SK-N-SH (cell line): Measurements from ENCODE around the gene TMEM129.

Source experiments
- CTCF ChIP-seq: fragments of 200-600 bp; sonication (generic); IDR thresholded peaks from 2 replicates; pipeline ENCODE4 v1.6.1; 2017; ENCODE audit warnings: antibody characterized with exemption, mild to moderate bottlenecking, moderate library complexity
- JUND ChIP-seq: IDR thresholded peaks from 2 replicates; pipeline ENCODE4 v1.4.0; 2012
- NFIC ChIP-seq: IDR thresholded peaks from 2 replicates; pipeline ENCODE4 v1.4.0; 2012; ENCODE audit warnings: borderline replicate concordance
- POLR2AphosphoS5 ChIP-seq: IDR thresholded peaks from 2 replicates; pipeline ENCODE4 v1.6.1; 2012; ENCODE audit warnings: low read depth, low read length
- TAF1 ChIP-seq: IDR thresholded peaks from 2 replicates; pipeline ENCODE4 v1.6.1; 2012; ENCODE audit warnings: low read depth, mild to moderate bottlenecking, low read length, moderate library complexity, borderline replicate concordance
- TCF12 ChIP-seq: IDR thresholded peaks from 2 replicates; pipeline ENCODE4 v1.4.0; 2012
- USF2 ChIP-seq: fragments of 150-350 bp; IDR thresholded peaks from 2 replicates; pipeline ENCODE4 v1.6.1; 2017; ENCODE audit warnings: antibody characterized with exemption, low read length, low read depth, borderline replicate concordance
- TF ChIP-seq, protein P1 (sequence below): IDR thresholded peaks from 2 replicates; pipeline ENCODE4 v1.6.1; 2012; ENCODE audit warnings: mild to moderate bottlenecking, low read depth, low read length, moderate library complexity

GRCh38 chr4:1764670-1765069 is 43.5 kb upstream of the TMEM129 start:
- TF ChIP-seq CTCF (no peak), USF2 (no peak), JUND (no peak), POLR2AphosphoS5 (no peak), NFIC (no peak), TCF12 (no peak), TAF1 (no peak)
- TF ChIP-seq, protein P1, sequence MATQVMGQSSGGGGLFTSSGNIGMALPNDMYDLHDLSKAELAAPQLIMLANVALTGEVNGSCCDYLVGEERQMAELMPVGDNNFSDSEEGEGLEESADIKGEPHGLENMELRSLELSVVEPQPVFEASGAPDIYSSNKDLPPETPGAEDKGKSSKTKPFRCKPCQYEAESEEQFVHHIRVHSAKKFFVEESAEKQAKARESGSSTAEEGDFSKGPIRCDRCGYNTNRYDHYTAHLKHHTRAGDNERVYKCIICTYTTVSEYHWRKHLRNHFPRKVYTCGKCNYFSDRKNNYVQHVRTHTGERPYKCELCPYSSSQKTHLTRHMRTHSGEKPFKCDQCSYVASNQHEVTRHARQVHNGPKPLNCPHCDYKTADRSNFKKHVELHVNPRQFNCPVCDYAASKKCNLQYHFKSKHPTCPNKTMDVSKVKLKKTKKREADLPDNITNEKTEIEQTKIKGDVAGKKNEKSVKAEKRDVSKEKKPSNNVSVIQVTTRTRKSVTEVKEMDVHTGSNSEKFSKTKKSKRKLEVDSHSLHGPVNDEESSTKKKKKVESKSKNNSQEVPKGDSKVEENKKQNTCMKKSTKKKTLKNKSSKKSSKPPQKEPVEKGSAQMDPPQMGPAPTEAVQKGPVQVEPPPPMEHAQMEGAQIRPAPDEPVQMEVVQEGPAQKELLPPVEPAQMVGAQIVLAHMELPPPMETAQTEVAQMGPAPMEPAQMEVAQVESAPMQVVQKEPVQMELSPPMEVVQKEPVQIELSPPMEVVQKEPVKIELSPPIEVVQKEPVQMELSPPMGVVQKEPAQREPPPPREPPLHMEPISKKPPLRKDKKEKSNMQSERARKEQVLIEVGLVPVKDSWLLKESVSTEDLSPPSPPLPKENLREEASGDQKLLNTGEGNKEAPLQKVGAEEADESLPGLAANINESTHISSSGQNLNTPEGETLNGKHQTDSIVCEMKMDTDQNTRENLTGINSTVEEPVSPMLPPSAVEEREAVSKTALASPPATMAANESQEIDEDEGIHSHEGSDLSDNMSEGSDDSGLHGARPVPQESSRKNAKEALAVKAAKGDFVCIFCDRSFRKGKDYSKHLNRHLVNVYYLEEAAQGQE: no peak
